GM21786 (cell line): Measurements from ENCODE around the gene INO80.
"Not testable (repeated sequence)": the region's sequence is repeated elsewhere in the genome, so short reads cannot be mapped to it uniquely, and the experiment has no call there.

Source experiments
- ATAC-seq: cut with Tn5 transposase; IDR thresholded peaks from one replicate; pipeline ENCODE4 v1.9.1; 2021; ENCODE audit not compliant: unreplicated experiment

Gene INO80

GRCh38 chr15:40964634-40965033, 151.4 kb downstream of the INO80 start:
- ATAC-seq: no peak

- no peak for ATAC-seq
Measured at GRCh38 chr15:40964006-40964405, 152.1 kb downstream of the INO80 start.

- no peak for ATAC-seq
Measured at GRCh38 chr15:40963201-40963600, 152.9 kb downstream of the INO80 start.

GRCh38 chr15:40962317-40962716, 153.8 kb downstream of the INO80 start:
- ATAC-seq: not testable (repeated sequence)

GRCh38 chr15:40961740-40962139, 154.3 kb downstream of the INO80 start:
- ATAC-seq: not testable (repeated sequence)

- no peak for ATAC-seq
Measured at GRCh38 chr15:40960925-40961324, 155.2 kb downstream of the INO80 start.

- ATAC-seq: no peak
Measured at GRCh38 chr15:40960151-40960885, 155.8 kb downstream of the INO80 start.

- ATAC-seq: no peak
Measured at GRCh38 chr15:40959331-40960141, 156.5 kb downstream of the INO80 start.

GRCh38 chr15:40958723-40959122, 157.4 kb downstream of the INO80 start:
- ATAC-seq: no peak

- ATAC-seq: no peak
Measured at GRCh38 chr15:40958146-40958545, 157.9 kb downstream of the INO80 start.

- no peak for ATAC-seq
Measured at GRCh38 chr15:40957581-40958051, 158.5 kb downstream of the INO80 start.

GRCh38 chr15:40957041-40957555, 159.0 kb downstream of the INO80 start:
- no peak for ATAC-seq

- ATAC-seq: no peak
Measured at GRCh38 chr15:40956541-40956982, 159.5 kb downstream of the INO80 start.

- ATAC-seq: no peak
Measured at GRCh38 chr15:40955930-40956540, 160.0 kb downstream of the INO80 start.

GRCh38 chr15:40955141-40955903, 160.8 kb downstream of the INO80 start:
- no peak for ATAC-seq

GRCh38 chr15:40954158-40954848, 161.8 kb downstream of the INO80 start:
- not testable (repeated sequence) for ATAC-seq

GRCh38 chr15:40953713-40954074, 162.4 kb downstream of the INO80 start:
- ATAC-seq: peak; percentile 5

GRCh38 chr15:40952901-40953712, 163.0 kb downstream of the INO80 start, which contains the start of gene CHAC1:
Gene CHAC1, plus strand, starts transcription at chr15:40953471. Its CDS starts 113 bp downstream, at chr15:40953584.
- ATAC-seq: peak; percentile 89

- ATAC-seq: no peak
Measured at GRCh38 chr15:40952301-40952900, 163.7 kb downstream of the INO80 start.
